K562 (cell line): ENCODE data around the gene COL20A1.

Source experiments
- GABPA ChIP-seq: fragments of 200-800 bp; sonication (Bioruptor generic); conservative IDR thresholded peaks from 2 replicates; pipeline ENCODE4 v1.6.1; 2016; ENCODE audit warnings: low read depth, missing genetic modification characterization, missing compliant biosample characterization
- KAT7 ChIP-seq: sonication (generic); formaldehyde crosslinking; IDR thresholded peaks from 2 replicates; pipeline ENCODE4 v1.8.0; 2022; ENCODE audit warnings: missing genetic modification reagents, mild to moderate bottlenecking, borderline replicate concordance
- ZC3H8 ChIP-seq: fragments of 450-650 bp; IDR thresholded peaks from 2 replicates; pipeline ENCODE4 v1.6.1; 2017
- TF ChIP-seq, protein P1 (sequence below): sonication (generic); formaldehyde crosslinking; IDR thresholded peaks from 2 replicates; pipeline ENCODE4 v1.4.0; 2020; ENCODE audit warnings: mild to moderate bottlenecking, missing genetic modification reagents

DNA sequence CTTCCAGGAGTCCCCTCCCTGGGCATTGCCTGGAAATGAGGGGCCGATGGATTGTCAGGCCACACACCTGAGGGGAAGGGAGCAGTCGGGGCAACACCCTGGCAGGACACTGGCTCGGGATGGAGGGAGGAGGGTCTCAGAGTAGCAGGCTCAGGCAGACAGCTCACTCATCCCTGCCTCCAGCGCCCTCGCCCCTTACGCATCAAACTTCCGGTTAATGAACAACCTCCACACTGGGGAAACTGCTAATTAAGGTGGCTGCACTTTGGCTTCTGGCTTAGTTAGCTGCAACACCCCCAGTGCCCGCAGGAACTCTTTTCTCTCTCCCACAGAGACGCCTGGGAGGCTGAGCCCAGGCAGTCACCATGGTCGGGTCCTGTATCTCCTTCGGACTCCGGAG is 81.5 kb downstream of the COL20A1 start:
- TF ChIP-seq GABPA (tag), result no peak
- TF ChIP-seq, protein P1, sequence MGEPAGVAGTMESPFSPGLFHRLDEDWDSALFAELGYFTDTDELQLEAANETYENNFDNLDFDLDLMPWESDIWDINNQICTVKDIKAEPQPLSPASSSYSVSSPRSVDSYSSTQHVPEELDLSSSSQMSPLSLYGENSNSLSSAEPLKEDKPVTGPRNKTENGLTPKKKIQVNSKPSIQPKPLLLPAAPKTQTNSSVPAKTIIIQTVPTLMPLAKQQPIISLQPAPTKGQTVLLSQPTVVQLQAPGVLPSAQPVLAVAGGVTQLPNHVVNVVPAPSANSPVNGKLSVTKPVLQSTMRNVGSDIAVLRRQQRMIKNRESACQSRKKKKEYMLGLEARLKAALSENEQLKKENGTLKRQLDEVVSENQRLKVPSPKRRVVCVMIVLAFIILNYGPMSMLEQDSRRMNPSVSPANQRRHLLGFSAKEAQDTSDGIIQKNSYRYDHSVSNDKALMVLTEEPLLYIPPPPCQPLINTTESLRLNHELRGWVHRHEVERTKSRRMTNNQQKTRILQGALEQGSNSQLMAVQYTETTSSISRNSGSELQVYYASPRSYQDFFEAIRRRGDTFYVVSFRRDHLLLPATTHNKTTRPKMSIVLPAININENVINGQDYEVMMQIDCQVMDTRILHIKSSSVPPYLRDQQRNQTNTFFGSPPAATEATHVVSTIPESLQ (CRISPR knock-in tag), result no peak
- TF ChIP-seq KAT7 (CRISPR knock-in tag), result no peak
- TF ChIP-seq ZC3H8, result no peak
